Measurements from ENCODE around the gene PLGLB2. TPM values are rescaled to one million over a fixed set of nuclear protein-coding genes. Genes with fewer than 3 reads are reported as not detected.
"Not testable (repeated sequence)": the region's sequence is repeated elsewhere in the genome, so short reads cannot be mapped to it uniquely, and the experiment has no call there.

PLGLB2 gene
- 1 to 10 TPM; 3.1 to 5.7 TPM for total RNA-seq
- 1 to 10 TPM in 1 of 3 donors, under 1 TPM in 1, not detected in 1; 0.31 to 1.0 TPM for polyA plus RNA-seq
- total RNA-seq, result 0 to 0.22 (median 0.11) reads per million in 6 experiments

GRCh38 chr2:87747791-87748190, at the start of gene PLGLB2:
Gene PLGLB2, plus strand, starts transcription at chr2:87748087. Its CDS starts 67 bp downstream, at chr2:87748154.
- H3K4me3 Mint-ChIP-seq, H3K27me3 Mint-ChIP-seq, ATAC-seq, H3K27ac Mint-ChIP-seq, H3K9me3 Mint-ChIP-seq, H3K36me3 Mint-ChIP-seq, DNase-seq, H3K4me1 Mint-ChIP-seq, POLR2A ChIA-PET: not testable (repeated sequence)

DNA sequence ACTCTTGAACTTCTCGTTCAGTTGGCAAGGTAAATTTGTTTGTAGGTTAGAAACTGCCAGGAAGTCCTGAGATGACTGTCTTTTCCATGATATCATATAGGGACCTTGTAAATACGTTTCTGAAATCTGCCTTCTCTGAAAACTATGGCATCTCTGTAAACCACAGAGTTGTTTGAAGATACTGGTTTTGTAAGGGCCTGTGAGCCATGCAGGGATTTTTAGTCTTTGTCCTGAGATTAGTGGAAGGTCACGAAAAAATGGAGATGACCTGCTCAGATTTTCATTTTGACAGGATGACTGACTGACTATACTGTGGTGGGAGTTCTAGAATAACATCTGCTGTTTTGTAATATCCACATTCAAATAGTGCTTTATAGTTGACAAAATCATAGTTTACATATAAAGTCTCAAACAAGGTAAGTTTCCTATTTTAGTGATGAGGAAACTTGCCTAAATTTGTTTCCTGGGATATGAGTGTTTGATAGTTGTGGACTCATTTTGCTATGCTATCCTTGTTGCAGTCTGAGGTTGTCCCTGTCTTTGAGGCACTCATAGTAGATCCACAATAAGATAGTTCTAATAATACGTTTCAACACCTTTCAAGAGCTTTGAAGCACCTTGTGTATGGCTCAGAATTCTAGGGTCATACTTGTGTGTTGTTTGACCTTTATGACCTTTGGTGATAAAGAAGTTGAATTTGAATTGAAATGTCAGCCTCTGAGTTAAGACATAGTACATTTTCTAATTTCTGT, 43.1 kb upstream of the PLGLB2 start:
- H3K4me1 Mint-ChIP-seq, H3K27me3 Mint-ChIP-seq, H3K4me3 Mint-ChIP-seq, H3K36me3 Mint-ChIP-seq, ATAC-seq, POLR2A ChIA-PET, H3K9me3 Mint-ChIP-seq, DNase-seq: not testable (repeated sequence)
- H3K27ac Mint-ChIP-seq, result peak overlapping the region in 2 of 10 donors; percentile 19 to 62

- H3K27ac Mint-ChIP-seq, POLR2A ChIA-PET, ATAC-seq, H3K4me3 Mint-ChIP-seq, H3K36me3 Mint-ChIP-seq, H3K9me3 Mint-ChIP-seq, H3K4me1 Mint-ChIP-seq, H3K27me3 Mint-ChIP-seq, DNase-seq: not testable (repeated sequence)
Observed at GRCh38 chr2:87708368-87708767, 39.5 kb upstream of the PLGLB2 start.

DNA sequence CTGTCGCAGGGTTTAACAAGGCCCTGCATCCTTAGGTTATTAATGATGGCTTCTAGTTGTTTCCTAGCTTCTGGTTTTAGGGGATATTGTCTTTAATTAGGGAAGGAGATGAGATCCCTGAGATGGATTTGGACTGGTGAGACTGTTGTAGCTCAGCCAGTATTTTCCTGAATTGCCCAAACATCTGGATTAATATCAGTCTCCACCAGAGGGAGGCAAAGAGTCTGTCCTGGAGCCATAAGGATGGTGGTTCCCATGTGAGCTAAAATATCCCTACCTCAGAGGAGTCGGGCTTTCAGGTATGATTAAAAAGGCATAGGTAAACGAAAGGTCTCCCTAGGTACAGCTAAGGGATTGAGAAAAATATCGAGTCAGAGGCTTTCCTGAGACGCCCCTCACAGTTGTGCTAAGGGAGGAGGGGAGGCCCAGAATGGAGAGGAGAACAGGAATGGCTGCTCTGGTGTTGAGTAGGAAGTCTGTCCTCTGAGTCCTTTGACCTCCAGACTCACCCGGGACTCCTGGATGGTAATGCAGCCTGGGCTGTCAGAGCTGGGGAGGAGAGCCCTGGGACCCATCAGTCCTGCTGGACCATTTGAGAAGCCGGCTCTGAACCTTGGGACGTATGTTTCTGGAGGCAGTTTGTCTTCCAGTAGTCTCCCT, 19.8 kb upstream of the PLGLB2 start:
- not testable (repeated sequence) for H3K27ac Mint-ChIP-seq, H3K4me3 Mint-ChIP-seq

GRCh38 chr2:87740928-87741327, 7.0 kb upstream of the PLGLB2 start:
- H3K36me3 Mint-ChIP-seq, ATAC-seq, H3K27ac Mint-ChIP-seq, DNase-seq, H3K4me3 Mint-ChIP-seq, H3K4me1 Mint-ChIP-seq, H3K9me3 Mint-ChIP-seq, POLR2A ChIA-PET, H3K27me3 Mint-ChIP-seq: not testable (repeated sequence)

More for the DNA sequence above, 19.8 kb upstream of the PLGLB2 start:
- H3K9me3 Mint-ChIP-seq, POLR2A ChIA-PET, H3K36me3 Mint-ChIP-seq, DNase-seq, H3K4me1 Mint-ChIP-seq, H3K27me3 Mint-ChIP-seq: not testable (repeated sequence)
- ATAC-seq, result peak; percentile 36 to 42

GRCh38 chr2:87742393-87743108, 5.3 kb upstream of the PLGLB2 start:
- ATAC-seq, H3K36me3 Mint-ChIP-seq, H3K4me1 Mint-ChIP-seq, H3K27me3 Mint-ChIP-seq, H3K4me3 Mint-ChIP-seq, H3K27ac Mint-ChIP-seq, POLR2A ChIA-PET, H3K9me3 Mint-ChIP-seq, DNase-seq: not testable (repeated sequence)

DNA sequence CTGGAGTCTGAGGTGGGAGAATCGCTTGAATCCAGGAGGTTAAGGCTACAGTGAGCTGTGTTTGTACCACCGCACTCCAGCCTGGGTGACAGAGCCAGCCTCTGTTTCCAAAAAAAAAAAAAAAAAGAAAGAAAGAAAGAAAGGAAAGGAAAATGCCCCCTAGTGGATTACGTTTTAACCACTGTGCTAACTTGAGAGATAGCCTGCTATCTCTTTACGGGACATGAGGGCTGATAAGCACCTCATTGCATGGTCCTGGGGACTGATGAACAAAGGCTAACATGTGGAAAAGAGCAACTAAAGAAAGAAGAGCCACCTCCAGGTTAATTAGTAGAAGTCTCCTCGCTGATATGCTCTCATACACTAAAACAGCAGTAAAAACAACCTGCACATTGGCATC, 4.2 kb upstream of the PLGLB2 start:
- H3K4me3 Mint-ChIP-seq, H3K9me3 Mint-ChIP-seq, H3K36me3 Mint-ChIP-seq, ATAC-seq, POLR2A ChIA-PET, H3K4me1 Mint-ChIP-seq, H3K27me3 Mint-ChIP-seq, DNase-seq, H3K27ac Mint-ChIP-seq: not testable (repeated sequence)

- H3K9me3 Mint-ChIP-seq, H3K27me3 Mint-ChIP-seq, H3K4me3 Mint-ChIP-seq, ATAC-seq, DNase-seq, POLR2A ChIA-PET, H3K36me3 Mint-ChIP-seq, H3K4me1 Mint-ChIP-seq: not testable (repeated sequence)
- H3K27ac Mint-ChIP-seq, result peak overlapping the region in 1 of 10 donors; percentile 4
Observed at GRCh38 chr2:87745353-87745951, 2.4 kb upstream of the PLGLB2 start.

- H3K27me3 Mint-ChIP-seq, H3K9me3 Mint-ChIP-seq, DNase-seq, POLR2A ChIA-PET, H3K36me3 Mint-ChIP-seq, H3K27ac Mint-ChIP-seq, H3K4me1 Mint-ChIP-seq, ATAC-seq, H3K4me3 Mint-ChIP-seq: not testable (repeated sequence)
Observed at GRCh38 chr2:87748524-87748923, 637 bp downstream of the PLGLB2 start.

DNA sequence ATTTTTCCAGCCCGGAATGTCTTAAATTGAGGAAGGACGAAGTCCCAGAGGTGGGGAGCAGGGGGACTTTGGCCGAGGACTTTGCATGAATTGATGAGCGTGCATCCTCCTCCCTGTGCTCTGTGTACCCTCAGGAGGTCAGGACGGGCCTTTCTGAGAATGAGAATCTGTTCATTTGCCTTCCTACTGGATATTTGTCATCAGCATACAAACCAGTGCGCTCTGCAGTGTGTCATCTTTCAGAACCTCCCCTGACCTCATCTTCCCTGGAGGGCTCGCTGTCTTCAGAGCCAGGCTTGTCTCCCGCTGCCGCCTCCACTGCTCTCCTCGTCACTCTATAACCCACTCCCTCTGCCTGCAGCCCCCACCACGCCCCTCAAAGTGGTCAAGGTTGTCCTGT, 2.7 kb downstream of the PLGLB2 start:
- DNase-seq, POLR2A ChIA-PET, H3K9me3 Mint-ChIP-seq, H3K27me3 Mint-ChIP-seq, ATAC-seq, H3K36me3 Mint-ChIP-seq, H3K4me1 Mint-ChIP-seq, H3K27ac Mint-ChIP-seq, H3K4me3 Mint-ChIP-seq: not testable (repeated sequence)

DNA sequence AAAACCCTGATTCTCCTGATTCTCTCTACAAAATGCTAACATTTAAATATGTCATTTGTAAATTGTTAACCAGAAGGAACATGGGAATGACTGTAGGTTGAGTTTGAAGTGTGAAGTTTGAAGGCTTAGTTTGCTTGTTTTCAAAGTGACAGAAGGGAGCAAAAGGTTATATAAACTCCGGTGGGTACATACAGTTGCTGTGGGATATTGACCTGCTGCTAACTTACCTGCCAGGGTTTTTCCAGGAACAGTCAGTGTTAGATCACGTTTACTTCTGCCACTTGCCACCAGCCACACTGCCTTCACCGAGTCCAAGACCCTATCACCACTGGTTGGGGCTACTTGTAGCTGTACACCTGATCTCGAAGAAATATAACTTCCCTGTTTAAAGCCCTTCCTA, 6.9 kb downstream of the PLGLB2 start:
- H3K4me3 Mint-ChIP-seq, POLR2A ChIA-PET, H3K4me1 Mint-ChIP-seq, DNase-seq, H3K27ac Mint-ChIP-seq, H3K9me3 Mint-ChIP-seq, H3K27me3 Mint-ChIP-seq, H3K36me3 Mint-ChIP-seq, ATAC-seq: not testable (repeated sequence)
